ENCODE results near the gene NTMT1. TPM values are rescaled to one million over a fixed set of nuclear protein-coding genes. Genes with fewer than 3 reads are reported as not detected.

NTMT1 gene
- total and polyA plus RNA-seq, 10 of the 15 experiments (the other 5 are each of a cell fraction or from before 2014, with no cell fraction given) = 12.8 to 85.4 (median 39.3) TPM

- in situ Hi-C loops (cut with MboI) = no loop called here
- no TSS peak for BruUV-seq (replicated peaks)
- FAIRE-seq (no peak), ATAC-seq (no peak), DNase-seq (ENCODE audit: low read depth, low spot score) (no peak)
- intact Hi-C loops (cut with micrococcal nuclease; ENCODE audit: unreplicated experiment) = no loop called here
- RAD21 ChIA-PET (ENCODE audit: unreplicated experiment) = no interaction called here
- Histone ChIP-seq H3K9ac (ENCODE audit: control insufficient read depth, insufficient read depth, low read length) (no peak overlapping the region), H3K4me1 (ENCODE audit: control insufficient read depth, insufficient read depth, low read length) (no peaks in the 10 kb centered on the region), H3K4me3 (no peak overlapping the region), H3K27me3 (replicated peaks in 1 of 2; ENCODE audit: control insufficient read depth in 2 of 2, insufficient read depth in 2 of 2, low read length in 1 of 2) (no peaks in the 10 kb centered on the region; a peak in 2 of 4 replicates), H3K79me2 (ENCODE audit: control insufficient read depth, insufficient read depth, low read length) (no peaks in the 10 kb centered on the region), H3K27ac (ENCODE audit: control insufficient read depth, insufficient read depth) (no peak overlapping the region), H3K9me3 (replicated peaks; ENCODE audit: control insufficient read depth, insufficient read depth, low read length) (no peaks in the 10 kb centered on the region), H3K36me3 (ENCODE audit: control insufficient read depth in 2 of 2, insufficient read depth in 2 of 2, low read length in 1 of 2) (no peaks in the 10 kb centered on the region), H4K20me1 (ENCODE audit: control insufficient read depth, insufficient read depth) (no peaks in the 10 kb centered on the region), H3K4me2 (ENCODE audit: control insufficient read depth, insufficient read depth) (no peak overlapping the region), H2AFZ (ENCODE audit: control insufficient read depth, low read depth, low read length) (no peak overlapping the region)
- CTCF ChIA-PET = no interaction called here
- SMC1A ChIA-PET (ENCODE audit: uncharacterized antibody, unreplicated experiment) = no interaction called here
- POLR2A ChIA-PET = no interaction called here
- 3% methylated on average over 9 of the region's 9 CpGs for WGBS (ENCODE audit: insufficient coverage, insufficient replicate concordance, low lambda C conversion rate, missing lambda C conversion rate)
- TF ChIP-seq FOS (IDR thresholded peaks at IDR 0.05; ENCODE audit: borderline replicate concordance, extremely low read depth, insufficient read length) (no peak), SREBF1 (IDR thresholded peaks at IDR 0.05; ENCODE audit: low read length) (no peak), SMAD1 (IDR thresholded peaks at IDR 0.05; ENCODE audit: low read depth, partially characterized antibody) (no peak), HDAC6 (IDR thresholded peaks at IDR 0.05; ENCODE audit: unreplicated experiment) (no peak), SUZ12 (IDR thresholded peaks at IDR 0.05; ENCODE audit: unreplicated experiment) (no peak), ZZZ3 (IDR thresholded peaks at IDR 0.05; ENCODE audit: control insufficient read depth, insufficient read length, low read depth) (no peak), FOXK2 (IDR thresholded peaks at IDR 0.05) (no peak)
Observed at GRCh38 chr9:129678844-129679243, 52.9 kb downstream of the NTMT1 start.

DNA sequence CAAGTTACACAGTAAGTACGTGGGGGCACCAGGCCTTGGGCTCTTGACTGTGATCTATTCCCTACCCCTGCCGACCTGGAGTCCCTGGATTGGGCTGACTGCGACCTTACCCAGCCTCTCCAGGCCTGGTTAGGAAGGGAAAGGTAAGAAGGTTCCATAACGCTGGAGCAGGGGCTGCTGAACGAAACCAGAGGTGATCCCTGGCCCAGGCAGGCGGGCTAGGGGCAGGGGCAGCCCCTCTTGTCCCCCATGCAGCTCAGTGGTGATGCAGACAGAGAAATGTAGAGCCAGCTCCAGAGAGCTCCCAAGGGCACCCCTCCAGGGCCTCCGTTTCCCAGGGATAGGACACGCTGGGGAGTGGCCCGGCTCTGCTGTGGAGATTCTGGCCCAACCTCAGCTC, 53.6 kb downstream of the NTMT1 start:
- DNase-seq (ENCODE audit: low read depth, low spot score) (no peak), FAIRE-seq (no peak), ATAC-seq (no peak)
- Histone ChIP-seq H3K9ac (ENCODE audit: control insufficient read depth, insufficient read depth, low read length) (no peak overlapping the region), H3K36me3 (ENCODE audit: control insufficient read depth in 2 of 2, insufficient read depth in 2 of 2, low read length in 1 of 2) (no peaks in the 10 kb centered on the region), H3K9me3 (replicated peaks; ENCODE audit: control insufficient read depth, insufficient read depth, low read length) (no peaks in the 10 kb centered on the region), H3K79me2 (ENCODE audit: control insufficient read depth, insufficient read depth, low read length) (no peaks in the 10 kb centered on the region), H3K27me3 (replicated peaks in 1 of 2; ENCODE audit: control insufficient read depth in 2 of 2, insufficient read depth in 2 of 2, low read length in 1 of 2) (no peaks in the 10 kb centered on the region; a peak in 2 of 4 replicates), H3K4me3 (no peak overlapping the region), H3K4me2 (ENCODE audit: control insufficient read depth, insufficient read depth) (no peak overlapping the region), H4K20me1 (ENCODE audit: control insufficient read depth, insufficient read depth) (no peaks in the 10 kb centered on the region), H2AFZ (ENCODE audit: control insufficient read depth, low read depth, low read length) (no peak overlapping the region), H3K27ac (ENCODE audit: control insufficient read depth, insufficient read depth) (no peak overlapping the region), H3K4me1 (ENCODE audit: control insufficient read depth, insufficient read depth, low read length) (no peaks in the 10 kb centered on the region)
- 19% methylated on average over 9 of the region's 9 CpGs for WGBS (ENCODE audit: insufficient coverage, insufficient replicate concordance, low lambda C conversion rate, missing lambda C conversion rate)
- no TSS peak for BruUV-seq (replicated peaks)
- in situ Hi-C loops (cut with MboI) (no loop called here), intact Hi-C loops (cut with micrococcal nuclease; ENCODE audit: unreplicated experiment) (no loop called here)
- ChIA-PET CTCF (no interaction called here), RAD21 (ENCODE audit: unreplicated experiment) (no interaction called here), SMC1A (ENCODE audit: uncharacterized antibody, unreplicated experiment) (no interaction called here), POLR2A (no interaction called here)
- TF ChIP-seq, protein P1, sequence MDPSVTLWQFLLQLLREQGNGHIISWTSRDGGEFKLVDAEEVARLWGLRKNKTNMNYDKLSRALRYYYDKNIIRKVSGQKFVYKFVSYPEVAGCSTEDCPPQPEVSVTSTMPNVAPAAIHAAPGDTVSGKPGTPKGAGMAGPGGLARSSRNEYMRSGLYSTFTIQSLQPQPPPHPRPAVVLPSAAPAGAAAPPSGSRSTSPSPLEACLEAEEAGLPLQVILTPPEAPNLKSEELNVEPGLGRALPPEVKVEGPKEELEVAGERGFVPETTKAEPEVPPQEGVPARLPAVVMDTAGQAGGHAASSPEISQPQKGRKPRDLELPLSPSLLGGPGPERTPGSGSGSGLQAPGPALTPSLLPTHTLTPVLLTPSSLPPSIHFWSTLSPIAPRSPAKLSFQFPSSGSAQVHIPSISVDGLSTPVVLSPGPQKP (IDR thresholded peaks at IDR 0.05; ENCODE audit: low read depth, low read length) = no peak
- TF ChIP-seq KAT2A (conservative IDR thresholded peaks at IDR 0.05; ENCODE audit: control insufficient read depth, low read depth, low read length) (no peak), MAX (IDR thresholded peaks at IDR 0.05; ENCODE audit: low read depth, low read length) (no peak), RFX5 (IDR thresholded peaks at IDR 0.05; ENCODE audit: low read depth, low read length) (no peak), DPF2 (IDR thresholded peaks at IDR 0.05) (no peak), NRF1 (conservative IDR thresholded peaks at IDR 0.05; ENCODE audit: low read depth, low read length) (no peak), ETV6 (conservative IDR thresholded peaks at IDR 0.05 in 1 of 2, IDR thresholded peaks at IDR 0.05 in 1 of 2; ENCODE audit: borderline replicate concordance in 1 of 2, low read depth in 1 of 2) (no peak)

Measured in GM12878 (cell line).